ENCODE results near the gene WNT1.
A peak's percentile ranks its signal among the peaks of the same experiment; 100 is the strongest.

GRCh38 chr12:49018261-49019119 lies 40.4 kb downstream of the WNT1 start, which contains the start of gene PRKAG1:
- TF ChIP-seq POLR2A (IDR thresholded peaks at IDR 0.05), result peak; percentile 78 to 94 (median 91)
- peak in 4 of 7 experiments; percentile 10 to 52 (median 41) for TF ChIP-seq CTCF (IDR thresholded peaks at IDR 0.05)
